Anterior cingulate cortex (tissue), 58 donors: ENCODE results near the gene SLX4IP.

Source experiments
- DNase-seq, 58 donors: peaks; one replicate each; lab custom pipeline; 2025; lab: John Stamatoyannopoulos, UW

SLX4IP gene

GRCh38 chr20:10490257-10490656 lies 55.2 kb downstream of the SLX4IP start:
- no peak for DNase-seq

GRCh38 chr20:10490706-10491105 lies 55.6 kb downstream of the SLX4IP start:
- DNase-seq, result peak in 6 of 58 donors; percentile 17 to 43 (median 34)

- DNase-seq, result no peak
These were observed 57.0 kb downstream of the SLX4IP start for GRCh38 chr20:10492065-10492464.

- no peak for DNase-seq
These were observed 57.7 kb downstream of the SLX4IP start for GRCh38 chr20:10492844-10493243.

GRCh38 chr20:10495173-10495572 lies 60.1 kb downstream of the SLX4IP start:
- DNase-seq, result no peak

GRCh38 chr20:10496465-10496864 lies 61.4 kb downstream of the SLX4IP start:
- DNase-seq, result no peak

- DNase-seq, result no peak
These were observed 62.2 kb downstream of the SLX4IP start for GRCh38 chr20:10497283-10497682.

GRCh38 chr20:10497791-10498190 lies 62.7 kb downstream of the SLX4IP start:
- DNase-seq, result no peak

- no peak for DNase-seq
These were observed 63.1 kb downstream of the SLX4IP start for GRCh38 chr20:10498200-10498599.

- DNase-seq, result peak in 46 of 58 donors; percentile 7 to 85 (median 54)
These were observed 66.3 kb downstream of the SLX4IP start for GRCh38 chr20:10501402-10501801.

- DNase-seq, result no peak
These were observed 67.0 kb downstream of the SLX4IP start for GRCh38 chr20:10502098-10502526.

- DNase-seq, result no peak
These were observed 69.5 kb downstream of the SLX4IP start for GRCh38 chr20:10504608-10504993.

GRCh38 chr20:10504994-10505730 lies 70.1 kb downstream of the SLX4IP start:
- no peak for DNase-seq

- DNase-seq, result no peak
These were observed 70.7 kb downstream of the SLX4IP start for GRCh38 chr20:10505827-10506226.

GRCh38 chr20:10507052-10507451 lies 71.9 kb downstream of the SLX4IP start:
- DNase-seq, result no peak

- no peak for DNase-seq
These were observed 73.0 kb downstream of the SLX4IP start for GRCh38 chr20:10508060-10508459.

- DNase-seq, result peak in 1 of 58 donors; percentile 4
These were observed 73.6 kb downstream of the SLX4IP start for GRCh38 chr20:10508468-10509251.

GRCh38 chr20:10509376-10509775 lies 74.3 kb downstream of the SLX4IP start:
- no peak for DNase-seq

GRCh38 chr20:10510216-10510615 lies 75.1 kb downstream of the SLX4IP start:
- DNase-seq, result no peak

GRCh38 chr20:10511170-10511508 lies 76.0 kb downstream of the SLX4IP start:
- DNase-seq, result no peak

GRCh38 chr20:10511509-10512251 lies 76.6 kb downstream of the SLX4IP start:
- peak in 41 of 58 donors; percentile 13 to 86 (median 39) for DNase-seq
